Measurements from ENCODE around the gene DVL1.

The DVL1 gene

DNA sequence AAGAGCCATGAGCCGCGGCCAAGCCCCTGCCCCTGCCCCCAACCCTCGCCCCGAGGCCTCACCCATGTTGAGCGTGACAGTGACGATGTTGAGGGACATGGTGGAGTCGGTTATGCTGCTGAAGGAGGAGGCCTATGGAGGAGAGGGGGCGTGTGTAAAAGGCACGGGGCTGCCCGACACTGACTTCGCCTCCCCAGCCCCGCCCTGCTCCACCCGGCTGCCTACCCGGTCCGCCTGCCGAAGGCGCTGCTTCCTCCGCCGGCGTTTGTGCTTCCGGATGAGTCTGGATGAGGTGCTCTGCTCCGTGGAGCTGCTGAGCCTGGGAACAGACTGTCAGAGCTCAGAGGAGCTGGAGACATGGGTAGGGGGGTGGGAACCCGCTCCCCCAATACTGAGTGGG lies 9.0 kb downstream of the DVL1 start:
- DNase-seq = no peak

- DNase-seq = no peak
Measured at GRCh38 chr1:1338278-1338677, 10.9 kb downstream of the DVL1 start.

GRCh38 chr1:1337793-1338147 lies 11.4 kb downstream of the DVL1 start:
- DNase-seq = no peak

GRCh38 chr1:1336931-1337792 lies 12.1 kb downstream of the DVL1 start:
- DNase-seq = no peak

GRCh38 chr1:1336446-1336845 lies 12.8 kb downstream of the DVL1 start:
- DNase-seq = no peak

GRCh38 chr1:1335792-1336248 lies 13.4 kb downstream of the DVL1 start:
- no peak for DNase-seq

DNA sequence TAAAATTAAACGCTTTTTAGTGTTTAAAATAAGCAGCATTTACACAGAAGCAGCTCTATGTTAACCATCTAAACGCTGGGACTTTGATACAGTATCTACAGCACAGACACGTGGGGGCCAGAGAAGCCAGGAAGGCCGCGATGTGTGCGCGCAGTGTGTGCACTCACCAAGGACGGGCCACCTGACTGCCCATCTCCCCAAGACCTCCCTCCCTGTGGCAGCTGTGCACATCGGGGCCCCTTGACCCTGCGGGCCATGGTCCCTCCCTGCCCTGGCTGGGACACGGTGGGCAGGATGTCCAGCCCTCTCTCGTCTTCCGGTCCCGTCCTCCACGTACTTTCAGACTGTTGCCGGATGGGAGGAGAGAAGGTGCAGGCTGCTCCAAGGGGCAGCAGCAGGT lies 13.9 kb downstream of the DVL1 start:
- no peak for DNase-seq

- peak; percentile 85 for DNase-seq
Measured at GRCh38 chr1:1334835-1335234, 14.4 kb downstream of the DVL1 start.

GRCh38 chr1:1333551-1334241 lies 15.5 kb downstream of the DVL1 start:
- no peak for DNase-seq

- no peak for DNase-seq
Measured at GRCh38 chr1:1332774-1333480, 16.3 kb downstream of the DVL1 start.

DNA sequence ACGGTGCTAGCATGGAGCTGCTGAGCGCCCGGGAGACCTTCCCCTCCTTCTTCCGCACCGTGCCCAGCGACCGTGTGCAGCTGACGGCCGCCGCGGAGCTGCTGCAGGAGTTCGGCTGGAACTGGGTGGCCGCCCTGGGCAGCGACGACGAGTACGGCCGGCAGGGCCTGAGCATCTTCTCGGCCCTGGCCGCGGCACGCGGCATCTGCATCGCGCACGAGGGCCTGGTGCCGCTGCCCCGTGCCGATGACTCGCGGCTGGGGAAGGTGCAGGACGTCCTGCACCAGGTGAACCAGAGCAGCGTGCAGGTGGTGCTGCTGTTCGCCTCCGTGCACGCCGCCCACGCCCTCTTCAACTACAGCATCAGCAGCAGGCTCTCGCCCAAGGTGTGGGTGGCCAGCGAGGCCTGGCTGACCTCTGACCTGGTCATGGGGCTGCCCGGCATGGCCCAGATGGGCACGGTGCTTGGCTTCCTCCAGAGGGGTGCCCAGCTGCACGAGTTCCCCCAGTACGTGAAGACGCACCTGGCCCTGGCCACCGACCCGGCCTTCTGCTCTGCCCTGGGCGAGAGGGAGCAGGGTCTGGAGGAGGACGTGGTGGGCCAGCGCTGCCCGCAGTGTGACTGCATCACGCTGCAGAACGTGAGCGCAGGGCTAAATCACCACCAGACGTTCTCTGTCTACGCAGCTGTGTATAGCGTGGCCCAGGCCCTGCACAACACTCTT lies 17.0 kb downstream of the DVL1 start:
- no peak for DNase-seq

DNA sequence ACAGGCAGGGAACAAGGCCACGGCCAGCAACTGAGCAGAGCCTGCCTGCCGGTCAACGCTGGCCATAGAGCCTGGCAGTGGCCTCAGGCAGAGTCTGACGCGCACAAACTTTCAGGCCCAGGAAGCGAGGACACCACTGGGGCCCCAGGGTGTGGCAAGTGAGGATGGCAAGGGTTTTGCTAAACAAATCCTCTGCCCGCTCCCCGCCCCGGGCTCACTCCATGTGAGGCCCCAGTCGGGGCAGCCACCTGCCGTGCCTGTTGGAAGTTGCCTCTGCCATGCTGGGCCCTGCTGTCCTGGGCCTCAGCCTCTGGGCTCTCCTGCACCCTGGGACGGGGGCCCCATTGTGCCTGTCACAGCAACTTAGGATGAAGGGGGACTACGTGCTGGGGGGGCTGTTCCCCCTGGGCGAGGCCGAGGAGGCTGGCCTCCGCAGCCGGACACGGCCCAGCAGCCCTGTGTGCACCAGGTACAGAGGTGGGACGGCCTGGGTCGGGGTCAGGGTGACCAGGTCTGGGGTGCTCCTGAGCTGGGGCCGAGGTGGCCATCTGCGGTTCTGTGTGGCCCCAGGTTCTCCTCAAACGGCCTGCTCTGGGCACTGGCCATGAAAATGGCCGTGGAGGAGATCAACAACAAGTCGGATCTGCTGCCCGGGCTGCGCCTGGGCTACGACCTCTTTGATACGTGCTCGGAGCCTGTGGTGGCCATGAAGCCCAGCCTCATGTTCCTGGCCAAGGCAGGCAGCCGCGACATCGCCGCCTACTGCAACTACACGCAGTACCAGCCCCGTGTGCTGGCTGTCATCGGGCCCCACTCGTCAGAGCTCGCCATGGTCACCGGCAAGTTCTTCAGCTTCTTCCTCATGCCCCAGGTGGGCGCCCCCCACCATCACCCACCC lies 17.9 kb downstream of the DVL1 start, which contains the start of gene TAS1R3:
Gene TAS1R3 (plus strand): TSS at position 213 of the 898 bp plus-strand sequence. CDS start 66 bp downstream, at position 279.
- DNase-seq = no peak

- DNase-seq = no peak
Measured at GRCh38 chr1:1330366-1331067, 18.7 kb downstream of the DVL1 start.

DNA sequence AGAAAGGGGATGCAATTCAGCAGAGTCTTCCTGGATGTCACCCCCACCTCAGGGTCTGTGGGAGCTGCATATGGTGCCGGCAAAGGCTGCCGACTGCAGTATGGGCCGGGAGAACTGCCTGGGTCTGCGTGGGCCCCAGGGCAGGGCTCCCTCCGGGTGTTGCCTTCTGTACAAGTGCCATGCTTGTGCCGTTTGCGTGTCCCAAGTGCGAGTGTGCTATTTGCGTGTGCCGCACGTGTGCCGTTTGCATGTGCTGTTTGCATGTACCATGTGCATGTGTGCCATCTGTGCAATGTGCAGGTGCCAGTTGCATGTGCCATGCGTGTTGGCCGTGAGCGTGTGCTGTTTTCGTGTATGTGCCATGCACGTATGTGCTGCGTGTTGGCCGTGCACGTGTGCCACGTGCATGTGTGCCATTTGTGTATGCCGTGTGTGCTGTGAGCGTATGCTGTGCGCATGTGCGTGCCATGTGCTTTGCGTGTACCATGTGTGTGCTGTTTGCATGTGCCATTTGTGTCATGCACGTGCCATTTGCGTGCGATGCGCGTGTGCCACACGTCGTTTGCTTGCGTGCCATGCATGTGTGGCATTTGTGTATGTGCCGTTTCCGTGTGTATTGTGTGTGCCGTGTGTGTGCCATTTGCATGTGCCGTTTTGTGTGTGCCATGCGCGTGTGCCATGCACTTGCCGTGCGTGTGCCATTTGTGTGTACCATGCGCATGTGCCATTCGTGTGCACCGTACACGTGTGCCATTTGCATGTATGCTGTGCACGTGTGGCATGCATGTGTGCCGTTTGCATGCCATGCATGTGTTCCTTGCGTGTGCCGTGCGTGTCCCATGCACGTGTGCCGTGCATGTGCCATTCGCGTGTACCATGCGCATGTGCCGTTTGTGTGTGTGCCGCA lies 19.7 kb downstream of the DVL1 start:
- no peak for DNase-seq

DNA sequence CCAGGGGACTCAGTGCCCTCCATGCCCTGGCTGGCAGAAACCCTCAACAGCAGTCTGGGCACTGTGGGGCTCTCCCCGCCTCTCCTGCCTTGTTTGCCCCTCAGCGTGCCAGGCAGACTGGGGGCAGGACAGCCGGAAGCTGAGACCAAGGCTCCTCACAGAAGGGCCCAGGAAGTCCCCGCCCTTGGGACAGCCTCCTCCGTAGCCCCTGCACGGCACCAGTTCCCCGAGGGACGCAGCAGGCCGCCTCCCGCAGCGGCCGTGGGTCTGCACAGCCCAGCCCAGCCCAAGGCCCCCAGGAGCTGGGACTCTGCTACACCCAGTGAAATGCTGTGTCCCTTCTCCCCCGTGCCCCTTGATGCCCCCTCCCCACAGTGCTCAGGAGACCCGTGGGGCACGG lies 21.0 kb downstream of the DVL1 start:
- DNase-seq = no peak

DNA sequence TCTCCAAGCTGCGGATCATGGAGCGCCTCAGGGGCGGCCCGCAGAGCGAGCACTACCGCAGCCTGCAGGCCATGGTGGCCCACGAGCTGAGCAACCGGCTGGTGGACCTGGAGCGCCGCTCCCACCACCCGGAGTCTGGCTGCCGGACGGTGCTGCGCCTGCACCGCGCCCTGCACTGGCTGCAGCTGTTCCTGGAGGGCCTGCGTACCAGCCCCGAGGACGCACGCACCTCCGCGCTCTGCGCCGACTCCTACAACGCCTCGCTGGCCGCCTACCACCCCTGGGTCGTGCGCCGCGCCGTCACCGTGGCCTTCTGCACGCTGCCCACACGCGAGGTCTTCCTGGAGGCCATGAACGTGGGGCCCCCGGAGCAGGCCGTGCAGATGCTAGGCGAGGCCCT lies 21.9 kb downstream of the DVL1 start:
- no peak for DNase-seq

- DNase-seq = no peak
Measured at GRCh38 chr1:1326075-1326605, 23.1 kb downstream of the DVL1 start.

- no peak for DNase-seq
Measured at GRCh38 chr1:1325288-1326074, 23.7 kb downstream of the DVL1 start.
